NB4 (cell line): ENCODE measurements around the gene SIN3B.

Experiments
- MAX ChIP-seq: IDR thresholded peaks from 2 replicates; pipeline ENCODE4 v1.6.1; 2011; ENCODE audit warnings: low read depth, low read length
- MYC ChIP-seq: IDR thresholded peaks from 2 replicates; pipeline ENCODE4 v1.6.1; 2011; ENCODE audit warnings: low read depth, low read length
- POLR2A ChIP-seq: IDR thresholded peaks from 2 replicates; pipeline ENCODE4 v1.6.1; 2011; ENCODE audit warnings: mild to moderate bottlenecking; ENCODE audit not compliant: insufficient read length; ENCODE audit errors: extremely low read depth
- TF ChIP-seq, protein P1 (sequence below): IDR thresholded peaks from one replicate; pipeline ENCODE4 v1.5.1; 2012; ENCODE audit warnings: low read depth, low read length

DNA sequence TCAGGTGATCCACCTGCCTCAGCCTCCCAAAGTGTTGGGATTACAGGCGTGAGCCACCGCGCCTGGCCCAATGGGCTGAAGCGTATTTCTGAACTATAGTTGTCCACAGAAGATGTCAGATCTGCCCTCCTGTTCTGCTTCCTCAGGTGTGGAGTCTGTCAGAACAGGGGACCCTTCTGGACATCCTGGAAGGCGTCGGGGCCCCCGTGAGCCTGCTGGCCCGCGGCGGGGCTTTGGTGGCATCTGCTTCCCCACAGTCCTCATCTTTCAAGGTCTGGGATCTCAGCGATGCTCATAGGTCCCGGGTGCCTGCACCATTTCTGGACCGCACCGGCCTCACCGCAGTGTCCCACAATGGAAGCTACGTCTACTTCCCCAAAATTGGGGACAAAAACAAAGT, 29.5 kb upstream of the SIN3B start:
- TF ChIP-seq, protein P1, sequence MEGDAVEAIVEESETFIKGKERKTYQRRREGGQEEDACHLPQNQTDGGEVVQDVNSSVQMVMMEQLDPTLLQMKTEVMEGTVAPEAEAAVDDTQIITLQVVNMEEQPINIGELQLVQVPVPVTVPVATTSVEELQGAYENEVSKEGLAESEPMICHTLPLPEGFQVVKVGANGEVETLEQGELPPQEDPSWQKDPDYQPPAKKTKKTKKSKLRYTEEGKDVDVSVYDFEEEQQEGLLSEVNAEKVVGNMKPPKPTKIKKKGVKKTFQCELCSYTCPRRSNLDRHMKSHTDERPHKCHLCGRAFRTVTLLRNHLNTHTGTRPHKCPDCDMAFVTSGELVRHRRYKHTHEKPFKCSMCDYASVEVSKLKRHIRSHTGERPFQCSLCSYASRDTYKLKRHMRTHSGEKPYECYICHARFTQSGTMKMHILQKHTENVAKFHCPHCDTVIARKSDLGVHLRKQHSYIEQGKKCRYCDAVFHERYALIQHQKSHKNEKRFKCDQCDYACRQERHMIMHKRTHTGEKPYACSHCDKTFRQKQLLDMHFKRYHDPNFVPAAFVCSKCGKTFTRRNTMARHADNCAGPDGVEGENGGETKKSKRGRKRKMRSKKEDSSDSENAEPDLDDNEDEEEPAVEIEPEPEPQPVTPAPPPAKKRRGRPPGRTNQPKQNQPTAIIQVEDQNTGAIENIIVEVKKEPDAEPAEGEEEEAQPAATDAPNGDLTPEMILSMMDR: no peak
- TF ChIP-seq MAX (no peak), POLR2A (no peak), MYC (no peak)
